KMS-11 (cell line): ENCODE data around the gene DIRAS1.

Experiments
- H2AFZ ChIP-seq: fragments of 200-600 bp; sonication (generic); 2 replicates; pipeline ENCODE4 v1.6.1; 2016; ENCODE audit warnings: antibody characterized with exemption, mixed run types, low read depth
- H3K27ac ChIP-seq: fragments of 200-600 bp; sonication (generic); 2 replicates; pipeline ENCODE4 v1.6.1; 2016; ENCODE audit warnings: mild to moderate bottlenecking, mixed run types
- H3K27me3 ChIP-seq: fragments of 200-600 bp; sonication (generic); 2 replicates; pipeline ENCODE4 v1.6.1; 2017; ENCODE audit warnings: mild to moderate bottlenecking, low read depth, mixed run types, moderate library complexity; ENCODE audit not compliant: insufficient read depth
- H3K36me3 ChIP-seq: fragments of 200-600 bp; sonication (generic); 2 replicates; pipeline ENCODE4 v1.6.1; 2017; ENCODE audit warnings: mild to moderate bottlenecking, mixed run types; ENCODE audit not compliant: insufficient read depth
- H3K4me1 ChIP-seq: fragments of 200-600 bp; sonication (generic); 2 replicates; pipeline ENCODE4 v1.6.1; 2016; ENCODE audit warnings: mild to moderate bottlenecking, low read depth, mixed run types; ENCODE audit not compliant: poor library complexity, severe bottlenecking
- H3K4me2 ChIP-seq: fragments of 200-600 bp; sonication (generic); 2 replicates; pipeline ENCODE4 v1.7.0; 2016; ENCODE audit warnings: mild to moderate bottlenecking, mixed run types
- H3K4me3 ChIP-seq: fragments of 200-600 bp; sonication (generic); IDR thresholded peaks from 2 replicates; pipeline ENCODE4 v1.6.1; 2017; ENCODE audit warnings: low read depth, low read length, mixed read lengths; ENCODE audit not compliant: insufficient read depth
- H3K79me2 ChIP-seq: fragments of 200-600 bp; sonication (generic); 2 replicates; pipeline ENCODE4 v1.6.1; 2016; ENCODE audit warnings: low read depth, mixed run types; ENCODE audit not compliant: insufficient read depth
- H3K9ac ChIP-seq: fragments of 200-600 bp; sonication (generic); 2 replicates; pipeline ENCODE4 v1.6.1; 2016; ENCODE audit warnings: mild to moderate bottlenecking, mixed run types
- H4K20me1 ChIP-seq: fragments of 200-600 bp; sonication (generic); 2 replicates; pipeline ENCODE4 v1.6.1; 2016; ENCODE audit warnings: mild to moderate bottlenecking, mixed run types; ENCODE audit not compliant: insufficient read depth
- TF ChIP-seq, protein P1 (sequence below): fragments of 200-600 bp; sonication (generic); conservative IDR thresholded peaks from 2 replicates; pipeline ENCODE4 v1.6.1; 2017; ENCODE audit warnings: low read depth, mild to moderate bottlenecking, antibody characterized with exemption, low read length, moderate library complexity, mixed read lengths

DIRAS1 gene

DNA sequence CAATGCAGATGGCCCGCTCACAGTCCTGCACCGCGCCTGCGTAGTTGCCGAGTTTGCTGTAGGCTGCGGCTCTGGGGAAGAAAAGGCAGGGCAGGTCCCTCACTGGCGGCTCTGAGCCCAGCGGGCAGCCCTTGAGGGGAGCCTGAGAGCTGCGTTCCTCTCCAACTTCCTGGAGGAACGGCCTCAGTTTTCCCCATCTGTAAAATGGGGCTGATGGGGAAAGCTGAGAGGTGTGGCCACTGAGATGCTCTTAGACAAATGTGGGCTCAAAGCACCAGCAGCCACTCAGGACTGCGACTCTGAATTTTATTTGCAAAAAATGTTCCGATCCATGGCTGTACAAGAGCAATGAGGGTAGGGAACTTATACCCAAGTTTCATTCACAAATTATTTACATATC, 42.5 kb upstream of the DIRAS1 start:
- Histone ChIP-seq H3K79me2 (no peaks in the 10 kb centered on the region), H3K27me3 (no peaks in the 10 kb centered on the region), H3K4me2 (no peak overlapping the region), H4K20me1 (no peaks in the 10 kb centered on the region), H3K27ac (no peak overlapping the region), H3K4me3 (no peak overlapping the region), H3K9ac (no peak overlapping the region), H3K36me3 (no peaks in the 10 kb centered on the region; the same call in 1 of the 2 replicates), H3K4me1 (no peaks in the 10 kb centered on the region), H2AFZ (no peak overlapping the region)
- TF ChIP-seq, protein P1, sequence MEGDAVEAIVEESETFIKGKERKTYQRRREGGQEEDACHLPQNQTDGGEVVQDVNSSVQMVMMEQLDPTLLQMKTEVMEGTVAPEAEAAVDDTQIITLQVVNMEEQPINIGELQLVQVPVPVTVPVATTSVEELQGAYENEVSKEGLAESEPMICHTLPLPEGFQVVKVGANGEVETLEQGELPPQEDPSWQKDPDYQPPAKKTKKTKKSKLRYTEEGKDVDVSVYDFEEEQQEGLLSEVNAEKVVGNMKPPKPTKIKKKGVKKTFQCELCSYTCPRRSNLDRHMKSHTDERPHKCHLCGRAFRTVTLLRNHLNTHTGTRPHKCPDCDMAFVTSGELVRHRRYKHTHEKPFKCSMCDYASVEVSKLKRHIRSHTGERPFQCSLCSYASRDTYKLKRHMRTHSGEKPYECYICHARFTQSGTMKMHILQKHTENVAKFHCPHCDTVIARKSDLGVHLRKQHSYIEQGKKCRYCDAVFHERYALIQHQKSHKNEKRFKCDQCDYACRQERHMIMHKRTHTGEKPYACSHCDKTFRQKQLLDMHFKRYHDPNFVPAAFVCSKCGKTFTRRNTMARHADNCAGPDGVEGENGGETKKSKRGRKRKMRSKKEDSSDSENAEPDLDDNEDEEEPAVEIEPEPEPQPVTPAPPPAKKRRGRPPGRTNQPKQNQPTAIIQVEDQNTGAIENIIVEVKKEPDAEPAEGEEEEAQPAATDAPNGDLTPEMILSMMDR, result no peak

GRCh38 chr19:2762783-2763496, 41.8 kb upstream of the DIRAS1 start:
- no peak overlapping the region for H3K27ac ChIP-seq
- H3K9ac ChIP-seq, result no peak overlapping the region
- no peak overlapping the region for H2AFZ ChIP-seq
- H3K4me2 ChIP-seq, result no peak overlapping the region
- no peaks in the 10 kb centered on the region for H4K20me1 ChIP-seq
- no peaks in the 10 kb centered on the region for H3K27me3 ChIP-seq
- H3K4me3 ChIP-seq, result no peak overlapping the region
- H3K79me2 ChIP-seq, result no peaks in the 10 kb centered on the region
- TF ChIP-seq, protein P1, result no peak
- no peaks in the 10 kb centered on the region for H3K4me1 ChIP-seq
- no peaks in the 10 kb centered on the region; the same call in 1 of the 2 replicates for H3K36me3 ChIP-seq

DNA sequence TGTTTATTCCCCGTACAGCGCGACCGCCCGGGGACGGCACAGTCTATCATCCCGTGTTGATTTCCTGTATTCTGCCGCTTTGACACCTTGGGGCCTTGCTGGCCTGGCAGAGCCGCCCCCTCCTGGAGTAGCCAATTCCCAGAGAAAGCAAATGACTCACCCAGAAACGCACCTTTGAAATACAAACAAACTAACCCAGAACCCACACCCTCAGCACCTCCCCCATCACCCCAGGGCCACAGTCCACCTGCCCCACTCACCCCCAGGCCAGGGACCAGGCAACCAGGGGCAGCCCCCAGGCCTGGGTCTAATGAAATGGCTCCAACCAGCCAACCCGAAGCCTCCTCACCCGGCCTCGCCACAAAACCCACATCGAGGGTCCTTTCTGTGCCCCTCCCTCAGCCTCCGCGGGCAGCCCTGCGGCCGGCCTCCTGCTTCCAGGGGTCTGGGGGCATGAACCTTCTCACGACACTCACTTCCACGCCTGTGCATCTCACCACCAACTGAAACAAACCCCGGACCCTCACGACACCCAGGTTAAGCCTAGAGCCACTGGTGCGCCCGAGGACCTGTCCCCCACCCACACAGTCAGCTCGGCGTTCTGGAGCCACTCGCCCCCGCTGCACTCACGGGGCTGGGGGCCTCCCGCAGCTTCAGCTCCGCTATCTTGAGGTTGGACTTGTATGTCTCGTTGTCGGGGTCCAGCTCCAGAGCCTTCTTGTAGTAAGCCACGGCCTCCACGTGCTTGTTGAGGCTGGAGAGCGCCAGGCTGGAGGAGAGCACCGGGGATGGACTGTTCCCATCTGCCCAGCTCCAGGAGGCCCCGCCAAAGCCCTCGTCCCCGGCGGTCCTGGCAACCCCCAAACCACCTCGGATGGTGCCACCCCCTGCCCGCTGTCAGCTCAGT, 41.0 kb upstream of the DIRAS1 start:
- no peaks in the 10 kb centered on the region for H4K20me1 ChIP-seq
- no peaks in the 10 kb centered on the region for H3K4me1 ChIP-seq
- no peak overlapping the region for H3K4me3 ChIP-seq
- H3K36me3 ChIP-seq, result no peaks in the 10 kb centered on the region; the same call in 1 of the 2 replicates
- H3K4me2 ChIP-seq, result no peak overlapping the region
- no peaks in the 10 kb centered on the region for H3K27me3 ChIP-seq
- H3K79me2 ChIP-seq, result no peaks in the 10 kb centered on the region
- H3K27ac ChIP-seq, result no peak overlapping the region
- no peak overlapping the region for H3K9ac ChIP-seq
- TF ChIP-seq, protein P1, result no peak
- H2AFZ ChIP-seq, result no peak overlapping the region

DNA sequence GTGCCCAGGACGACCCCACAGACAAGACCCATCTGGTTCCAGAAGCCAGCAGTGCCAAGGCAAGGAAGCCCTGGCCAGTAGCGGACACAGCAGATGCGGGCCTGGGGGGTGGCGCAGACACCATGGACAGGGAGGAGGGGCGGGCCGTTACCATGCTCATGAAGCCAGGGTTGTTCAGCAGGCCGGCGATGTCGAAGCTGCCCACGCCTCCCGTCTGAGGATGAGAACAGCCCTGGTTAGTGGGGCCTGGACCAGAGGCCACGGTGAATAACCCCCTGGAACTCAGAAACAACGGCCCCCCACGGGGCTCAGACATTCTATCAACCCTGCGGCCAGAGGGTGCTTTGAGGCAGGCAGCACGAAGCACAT, 40.1 kb upstream of the DIRAS1 start:
- H4K20me1 ChIP-seq, result no peaks in the 10 kb centered on the region
- H3K79me2 ChIP-seq, result no peaks in the 10 kb centered on the region
- H3K4me1 ChIP-seq, result no peaks in the 10 kb centered on the region
- no peak overlapping the region for H3K9ac ChIP-seq
- H3K4me2 ChIP-seq, result no peak overlapping the region
- H3K27me3 ChIP-seq, result no peaks in the 10 kb centered on the region
- no peaks in the 10 kb centered on the region; the same call in 1 of the 2 replicates for H3K36me3 ChIP-seq
- H2AFZ ChIP-seq, result no peak overlapping the region
- H3K4me3 ChIP-seq, result no peak overlapping the region
- no peak overlapping the region for H3K27ac ChIP-seq
- TF ChIP-seq, protein P1, result no peak
